ENCODE data around the gene TGFBR2. TPM values are rescaled to one million over a fixed set of nuclear protein-coding genes. Genes with fewer than 3 reads are reported as not detected.

The TGFBR2 gene
- total RNA-seq, 1 donor from 2014 or later, result 144 TPM

GRCh38 chr3:30671527-30672286 is 65.3 kb downstream of the TGFBR2 start:
- no peaks in the 10 kb centered on the region for H3K27me3 ChIP-seq (ENCODE audit: low read depth)
- TF ChIP-seq, protein P1, sequence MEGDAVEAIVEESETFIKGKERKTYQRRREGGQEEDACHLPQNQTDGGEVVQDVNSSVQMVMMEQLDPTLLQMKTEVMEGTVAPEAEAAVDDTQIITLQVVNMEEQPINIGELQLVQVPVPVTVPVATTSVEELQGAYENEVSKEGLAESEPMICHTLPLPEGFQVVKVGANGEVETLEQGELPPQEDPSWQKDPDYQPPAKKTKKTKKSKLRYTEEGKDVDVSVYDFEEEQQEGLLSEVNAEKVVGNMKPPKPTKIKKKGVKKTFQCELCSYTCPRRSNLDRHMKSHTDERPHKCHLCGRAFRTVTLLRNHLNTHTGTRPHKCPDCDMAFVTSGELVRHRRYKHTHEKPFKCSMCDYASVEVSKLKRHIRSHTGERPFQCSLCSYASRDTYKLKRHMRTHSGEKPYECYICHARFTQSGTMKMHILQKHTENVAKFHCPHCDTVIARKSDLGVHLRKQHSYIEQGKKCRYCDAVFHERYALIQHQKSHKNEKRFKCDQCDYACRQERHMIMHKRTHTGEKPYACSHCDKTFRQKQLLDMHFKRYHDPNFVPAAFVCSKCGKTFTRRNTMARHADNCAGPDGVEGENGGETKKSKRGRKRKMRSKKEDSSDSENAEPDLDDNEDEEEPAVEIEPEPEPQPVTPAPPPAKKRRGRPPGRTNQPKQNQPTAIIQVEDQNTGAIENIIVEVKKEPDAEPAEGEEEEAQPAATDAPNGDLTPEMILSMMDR (IDR thresholded peaks at IDR 0.05; ENCODE audit: borderline replicate concordance), result no peak
- DNase-seq, result no peak
- no peaks in the 10 kb centered on the region for H3K9me3 ChIP-seq (replicated peaks)
- H3K4me1 ChIP-seq, result peaks cover 97% of the 10 kb centered on the region
- H3K4me3 ChIP-seq, result no peak overlapping the region
- H3K36me3 ChIP-seq, result peaks cover 73% of the 10 kb centered on the region
- H3K27ac ChIP-seq (replicated peaks), result peak overlapping the region; percentile 31
- intact Hi-C loops (cut with micrococcal nuclease), result no loop called here

GRCh38 chr3:30672287-30672735 is 65.9 kb downstream of the TGFBR2 start:
- TF ChIP-seq, protein P1 (IDR thresholded peaks at IDR 0.05; ENCODE audit: borderline replicate concordance), result no peak
- no peaks in the 10 kb centered on the region for H3K27me3 ChIP-seq (ENCODE audit: low read depth)
- no peak for DNase-seq
- H3K36me3 ChIP-seq, result peaks cover 79% of the 10 kb centered on the region
- H3K4me3 ChIP-seq, result no peak overlapping the region
- H3K9me3 ChIP-seq (replicated peaks), result no peaks in the 10 kb centered on the region
- intact Hi-C loops (cut with micrococcal nuclease), result no loop called here
- H3K4me1 ChIP-seq, result peaks cover 97% of the 10 kb centered on the region
- H3K27ac ChIP-seq (replicated peaks), result peak overlapping the region; percentile 31

DNA sequence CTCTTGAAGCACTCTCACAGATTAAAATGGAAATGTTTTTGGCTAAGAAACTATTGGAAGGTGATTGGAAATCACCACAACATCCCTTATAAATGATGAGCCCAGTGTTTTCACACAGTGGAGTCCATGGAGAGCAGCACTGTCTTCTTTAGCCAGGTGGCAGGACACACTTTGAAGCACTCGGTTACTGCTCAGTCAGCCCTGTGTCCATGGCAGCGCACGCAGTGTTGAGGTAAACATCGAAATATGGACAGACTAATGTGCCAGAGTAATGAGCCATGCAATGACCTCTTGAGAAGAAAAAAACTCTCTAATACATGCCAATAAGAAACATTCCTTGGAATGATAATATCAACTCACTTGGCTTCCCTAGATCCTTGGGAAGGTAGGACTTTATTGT is 66.6 kb downstream of the TGFBR2 start:
- Histone ChIP-seq H3K4me3 (no peak overlapping the region), H3K27me3 (ENCODE audit: low read depth) (no peaks in the 10 kb centered on the region), H3K4me1 (peaks cover 97% of the 10 kb centered on the region), H3K9me3 (replicated peaks) (no peaks in the 10 kb centered on the region), H3K36me3 (peaks cover 85% of the 10 kb centered on the region), H3K27ac (replicated peaks) (peak overlapping the region; percentile 31)
- TF ChIP-seq, protein P1 (IDR thresholded peaks at IDR 0.05; ENCODE audit: borderline replicate concordance), result no peak
- DNase-seq, result no peak
- intact Hi-C loops (cut with micrococcal nuclease), result no loop called here

DNA sequence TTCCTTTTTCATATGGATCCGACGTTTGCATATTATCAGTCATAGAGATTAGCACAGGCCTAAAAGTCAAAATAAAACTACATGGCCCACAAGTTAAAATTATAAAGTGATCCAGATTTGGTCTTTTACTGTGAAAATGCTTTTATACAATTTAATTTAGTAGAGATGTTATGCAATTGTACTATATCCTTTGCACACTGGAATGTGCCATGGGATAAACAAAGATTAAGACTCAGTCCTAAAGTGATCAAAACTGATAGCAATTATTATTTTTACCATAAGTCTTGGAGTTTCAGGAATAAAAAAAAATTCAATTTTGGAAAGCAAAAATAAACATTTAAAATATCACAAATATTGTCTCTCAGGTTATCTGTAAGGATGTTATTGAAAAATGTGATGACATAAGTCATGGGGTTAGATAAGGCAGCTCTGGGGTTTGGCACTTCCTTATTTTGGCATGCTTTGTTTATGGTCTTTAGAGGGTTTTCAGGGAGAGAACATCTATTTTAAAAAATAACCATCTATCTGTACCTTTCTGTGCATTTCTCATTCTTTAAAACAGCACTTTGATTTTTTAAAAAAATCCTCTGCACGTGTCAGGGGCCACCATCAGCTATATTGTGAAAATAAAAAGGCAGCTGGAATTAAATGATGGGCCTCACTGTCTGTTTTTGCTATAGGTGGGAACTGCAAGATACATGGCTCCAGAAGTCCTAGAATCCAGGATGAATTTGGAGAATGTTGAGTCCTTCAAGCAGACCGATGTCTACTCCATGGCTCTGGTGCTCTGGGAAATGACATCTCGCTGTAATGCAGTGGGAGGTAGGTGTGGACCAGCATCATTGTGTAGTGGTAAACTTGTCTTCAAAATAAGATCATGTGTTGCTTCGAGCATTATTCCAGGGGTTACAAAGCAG is 67.3 kb downstream of the TGFBR2 start:
- intact Hi-C loops (cut with micrococcal nuclease), result no loop called here

GRCh38 chr3:30675006-30675405 is 68.6 kb downstream of the TGFBR2 start:
- intact Hi-C loops (cut with micrococcal nuclease), result no loop called here
- no peak overlapping the region for H3K4me3 ChIP-seq
- peaks cover 98% of the 10 kb centered on the region for H3K4me1 ChIP-seq
- no peak for DNase-seq
- H3K9me3 ChIP-seq (replicated peaks), result no peaks in the 10 kb centered on the region
- no peaks in the 10 kb centered on the region for H3K27me3 ChIP-seq (ENCODE audit: low read depth)
- H3K36me3 ChIP-seq, result peaks cover 96% of the 10 kb centered on the region
- TF ChIP-seq, protein P1 (IDR thresholded peaks at IDR 0.05; ENCODE audit: borderline replicate concordance), result no peak
- peak overlapping the region; percentile 31 for H3K27ac ChIP-seq (replicated peaks)

More for the DNA sequence above, 67.3 kb downstream of the TGFBR2 start:
- TF ChIP-seq, protein P1 (IDR thresholded peaks at IDR 0.05; ENCODE audit: borderline replicate concordance), result no peak
- Histone ChIP-seq H3K4me1 (peaks cover 97% of the 10 kb centered on the region), H3K27ac (replicated peaks) (peak overlapping the region; percentile 31), H3K36me3 (peaks cover 93% of the 10 kb centered on the region), H3K27me3 (ENCODE audit: low read depth) (no peaks in the 10 kb centered on the region), H3K4me3 (no peak overlapping the region), H3K9me3 (replicated peaks) (no peaks in the 10 kb centered on the region)
- DNase-seq, result no peak

Data from left ventricle myocardium inferior (tissue), 1 donor.